GM12878 (cell line): ENCODE data around the gene MAGI2. TPM values are rescaled to one million over a fixed set of nuclear protein-coding genes. Genes with fewer than 3 reads are reported as not detected.

Experiments
- ATAC-seq: fragments of 200-7000 bp; cut with Tn5 transposase; 3 replicates; pipeline ENCODE4 v1.9.1; 2020; ENCODE audit warnings: mild to moderate bottlenecking, moderate library complexity
- BruUV-seq: library from RNA; stranded (reverse); fragments of 400-500 nt; replicated peaks from 2 replicates; lab custom pipeline; 2021; lab: Mats Ljungman, UMichigan
- CTCF ChIA-PET: fragments of 300-600 bp; sonication (Branson Sonifier 250); formaldehyde crosslinking; extraction: SDS; loops from one replicate; lab custom pipeline; 2021; ENCODE audit warnings: inconsistent platforms; lab: Yijun Ruan, JAX
- POLR2A ChIA-PET: fragments of 350-600 bp; formaldehyde crosslinking; extraction: SDS; loops from one replicate; lab custom pipeline; 2021; ENCODE audit warnings: inconsistent platforms; lab: Charles Lee
- RAD21 ChIA-PET: fragments of 300-600 bp; sonication (Branson Sonifier 250); formaldehyde crosslinking; loops from one replicate; lab custom pipeline; 2023; ENCODE audit warnings: antibody characterized with exemption; ENCODE audit not compliant: unreplicated experiment; lab: Charles Lee
- SMC1A ChIA-PET: fragments of 300-600 bp; sonication (Branson Sonifier 250); formaldehyde crosslinking; loops from one replicate; lab custom pipeline; 2023; ENCODE audit not compliant: unreplicated experiment, uncharacterized antibody; lab: Charles Lee
- DNase-seq: peaks from one replicate; pipeline ENCODE4 v3.0.0-alpha.2; 2011; ENCODE audit warnings: low read depth, low spot score
- FAIRE-seq: peaks from 3 replicates; lab custom pipeline; 2011; peaks lifted over from hg19 to GRCh38; lab: Jason Lieb, UNC
- H2AFZ ChIP-seq: 2 replicates; pipeline ENCODE4 v1.6.0; 2011; ENCODE audit warnings: low read depth, low read length, control low read depth; ENCODE audit not compliant: control insufficient read depth
- H3K27ac ChIP-seq: 2 replicates; pipeline ENCODE4 v1.5.1; 2011; ENCODE audit warnings: control low read depth; ENCODE audit not compliant: control insufficient read depth, insufficient read depth
- H3K27me3 ChIP-seq, 2 experiments: replicated peaks in 1 of 2; 2 replicates each; pipeline versions ENCODE4 v1.6.0 to v1.6.1; 2011; ENCODE audit warnings: low read length in 1 of 2; ENCODE audit not compliant: control insufficient read depth in 2 of 2, insufficient read depth in 2 of 2
- H3K36me3 ChIP-seq, 2 experiments: 2 replicates each; pipeline ENCODE4 v1.5.1; 2011; ENCODE audit warnings: low read length in 1 of 2; ENCODE audit not compliant: control insufficient read depth in 2 of 2, insufficient read depth in 2 of 2
- H3K4me1 ChIP-seq: 2 replicates; pipeline ENCODE4 v1.6.1; 2011; ENCODE audit warnings: mild to moderate bottlenecking, low read length, moderate library complexity, mixed read lengths; ENCODE audit not compliant: control insufficient read depth, insufficient read depth
- H3K4me2 ChIP-seq: 2 replicates; pipeline ENCODE4 v1.6.0; 2011; ENCODE audit warnings: control low read depth; ENCODE audit not compliant: control insufficient read depth, insufficient read depth
- H3K4me3 ChIP-seq: fragments of 200-600 bp; sonication (generic); 2 replicates; pipeline ENCODE4 v1.5.1; 2016
- H3K79me2 ChIP-seq: 2 replicates; pipeline ENCODE4 v1.6.0; 2011; ENCODE audit warnings: low read length; ENCODE audit not compliant: control insufficient read depth, insufficient read depth
- H3K9ac ChIP-seq: 2 replicates; pipeline ENCODE4 v1.8.0; 2011; ENCODE audit warnings: low read length, control low read depth, mixed read lengths; ENCODE audit not compliant: control insufficient read depth, insufficient read depth
- H3K9me3 ChIP-seq: replicated peaks from 3 replicates; pipeline ENCODE4 v1.5.1; 2011; ENCODE audit warnings: mild to moderate bottlenecking, low read length; ENCODE audit not compliant: control insufficient read depth, insufficient read depth
- H4K20me1 ChIP-seq: 2 replicates; pipeline ENCODE4 v1.6.0; 2011; ENCODE audit not compliant: control insufficient read depth, insufficient read depth
- BHLHE40 ChIP-seq, 2 experiments: fragments of 450-650 bp in 1 of 2; IDR thresholded peaks; 2 replicates each; pipeline ENCODE4 v1.6.1; 2011 to 2017; ENCODE audit warnings: low read depth in 2 of 2, borderline replicate concordance in 1 of 2, improper control_type of control experiment in 1 of 2, low read length in 1 of 2, mild to moderate bottlenecking in 1 of 2
- BMI1 ChIP-seq: fragments of 450-650 bp; IDR thresholded peaks from 2 replicates; pipeline ENCODE4 v1.6.1; 2016; ENCODE audit warnings: mild to moderate bottlenecking, moderate library complexity, borderline replicate concordance
- IKZF1 ChIP-seq: fragments of 450-650 bp; conservative IDR thresholded peaks from 2 replicates; pipeline ENCODE4 v1.6.1; 2017; ENCODE audit warnings: antibody characterized with exemption, mild to moderate bottlenecking
- IRF4 ChIP-seq: IDR thresholded peaks from 2 replicates; pipeline ENCODE4 v1.6.1; 2011; ENCODE audit warnings: low read depth, low read length
- KAT2A ChIP-seq: conservative IDR thresholded peaks from 2 replicates; pipeline ENCODE4 v1.6.1; 2011; ENCODE audit warnings: low read depth, low read length; ENCODE audit not compliant: control insufficient read depth
- MYC ChIP-seq: IDR thresholded peaks from 2 replicates; pipeline ENCODE4 v1.6.1; 2011; ENCODE audit warnings: mild to moderate bottlenecking, low read length, moderate library complexity, inconsistent platforms; ENCODE audit not compliant: insufficient read depth, insufficient replicate concordance, insufficient read length, severe bottlenecking
- PML ChIP-seq: IDR thresholded peaks from 2 replicates; pipeline ENCODE4 v1.6.1; 2012; ENCODE audit warnings: low read length, inconsistent platforms
- RBBP5 ChIP-seq: fragments of 200-600 bp; sonication (generic); conservative IDR thresholded peaks from 2 replicates; pipeline ENCODE4 v1.6.1; 2016
- SMAD1 ChIP-seq: fragments of 450-650 bp; IDR thresholded peaks from 2 replicates; pipeline ENCODE4 v1.6.1; 2018; ENCODE audit warnings: mild to moderate bottlenecking, low read depth; ENCODE audit not compliant: partially characterized antibody
- ZNF384 ChIP-seq: IDR thresholded peaks from 2 replicates; pipeline ENCODE4 v1.6.1; 2012; ENCODE audit warnings: low read depth, mild to moderate bottlenecking, low read length, improper control_type of control experiment, borderline replicate concordance
- WGBS: methylation state at CpG from one replicate; pipeline ENCODE4 v1.1.6; 2016; ENCODE audit warnings: low lambda C conversion rate; ENCODE audit not compliant: insufficient replicate concordance, insufficient coverage; ENCODE audit errors: missing lambda C conversion rate; 5-methylcytosine and 5-hydroxymethylcytosine counted together
- in situ Hi-C: fragments of 300-500 bp; cut with MboI; formaldehyde crosslinking; loops from 9 replicates; pipeline ENCODE4 v1.14.3; 2018; ENCODE audit warnings: mixed read lengths
- intact Hi-C: fragments of 100-400 bp; cut with micrococcal nuclease; formaldehyde crosslinking; loops from one replicate; pipeline ENCODE4 v1.14.2; 2022; ENCODE audit not compliant: unreplicated experiment
- polyA plus RNA-seq, 11 experiments: library from polyadenylated mRNA; depleted of rRNA in 4 of 11; unstranded in 6 of 11; stranded (reverse) in 5 of 11; fragments of >200 nt; fragmentation: Nextera tagmentation in 4 of 11; fragmentation: Illumina TruSeq in 1 of 11; extraction: Ambion mirVana in 4 of 11; extraction: Trizol in 1 of 11; gene quantifications; 1 replicate in 1 of 11; 2 replicates in 10 of 11; pipeline versions ENCODE4 v1.2.1 to v1.2.3, GENCODE V29; 2011 to 2016; ENCODE audit warnings: inconsistent platforms in 2 of 11, missing spikeins in 2 of 11, low read depth in 1 of 11
- total RNA-seq, 4 experiments: library from RNA; depleted of rRNA in 3 of 4; stranded (reverse); fragments of >200 nt in 3 of 4; fragmentation: Illumina TruSeq in 1 of 4; extraction: Trizol in 1 of 4; gene quantifications; 2 replicates each; pipeline versions ENCODE4 v1.2.1 to v1.2.3, GENCODE V29; 2013 to 2021
- TF ChIP-seq, protein P1 (sequence below): fragments of 150-350 bp; IDR thresholded peaks from 2 replicates; pipeline ENCODE4 v1.6.1; 2016; ENCODE audit warnings: low read depth, low read length
- TF ChIP-seq, protein P2 (sequence below): fragments of 450-650 bp; conservative IDR thresholded peaks from 2 replicates; pipeline ENCODE4 v1.6.1; 2017; ENCODE audit warnings: mild to moderate bottlenecking, moderate library complexity
- TF ChIP-seq, protein P3 (sequence below): fragments of 450-650 bp; IDR thresholded peaks from 2 replicates; pipeline ENCODE4 v1.6.1; 2017; ENCODE audit warnings: mild to moderate bottlenecking, moderate library complexity

Gene MAGI2
- total and polyA plus RNA-seq, 10 of the 15 experiments (the other 5 are each of a cell fraction or from before 2014, with no cell fraction given), result 0.01 to 0.31 (median 0.05) TPM; not detected in 2

DNA sequence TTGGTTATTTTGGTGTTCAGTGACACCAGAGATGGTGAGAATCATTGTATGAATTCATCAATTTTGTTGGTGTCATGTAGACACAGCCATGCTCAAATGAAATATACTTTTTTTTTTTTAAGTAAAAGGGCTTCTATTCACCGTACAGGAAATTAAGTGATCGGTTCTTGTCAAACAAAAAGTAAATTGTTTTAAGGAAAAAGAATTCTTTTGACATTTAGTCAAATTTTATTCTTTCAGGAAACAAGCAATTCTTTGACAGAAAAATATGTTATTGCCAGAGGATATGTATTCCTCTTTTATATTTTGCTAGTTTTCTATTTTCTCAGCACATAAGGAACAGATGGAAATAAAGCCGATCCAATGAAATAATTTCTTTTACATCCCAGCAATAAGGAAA lies 551.9 kb downstream of the MAGI2 start:
- no TSS peak for BruUV-seq
- H3K4me3 ChIP-seq, result no peak overlapping the region
- ChIA-PET RAD21 (no interaction called here), SMC1A (no interaction called here), CTCF (no interaction called here), POLR2A (no interaction called here)
- H3K36me3 ChIP-seq, result no peaks in the 10 kb centered on the region
- no peak overlapping the region for H3K9ac ChIP-seq
- H2AFZ ChIP-seq, result no peak overlapping the region
- DNase-seq (no peak), FAIRE-seq (no peak), ATAC-seq (no peak)
- intact Hi-C loops (no loop called here), in situ Hi-C loops (no loop called here)
- H4K20me1 ChIP-seq, result no peaks in the 10 kb centered on the region
- H3K4me1 ChIP-seq, result no peaks in the 10 kb centered on the region
- H3K9me3 ChIP-seq, result no peaks in the 10 kb centered on the region
- H3K27ac ChIP-seq, result no peak overlapping the region
- no peaks in the 10 kb centered on the region for H3K27me3 ChIP-seq
- no peak overlapping the region for H3K4me2 ChIP-seq
- H3K79me2 ChIP-seq, result no peaks in the 10 kb centered on the region
- TF ChIP-seq BHLHE40 (IDR thresholded peaks at IDR 0.05; ENCODE audit: borderline replicate concordance in 1 of 2, low read depth in 2 of 2, low read length in 1 of 2) (no peak), BMI1 (no peak), PML (no peak), ZNF384 (no peak), IKZF1 (no peak), SMAD1 (no peak), MYC (no peak), RBBP5 (no peak), IRF4 (no peak), KAT2A (no peak)
- TF ChIP-seq, protein P1, sequence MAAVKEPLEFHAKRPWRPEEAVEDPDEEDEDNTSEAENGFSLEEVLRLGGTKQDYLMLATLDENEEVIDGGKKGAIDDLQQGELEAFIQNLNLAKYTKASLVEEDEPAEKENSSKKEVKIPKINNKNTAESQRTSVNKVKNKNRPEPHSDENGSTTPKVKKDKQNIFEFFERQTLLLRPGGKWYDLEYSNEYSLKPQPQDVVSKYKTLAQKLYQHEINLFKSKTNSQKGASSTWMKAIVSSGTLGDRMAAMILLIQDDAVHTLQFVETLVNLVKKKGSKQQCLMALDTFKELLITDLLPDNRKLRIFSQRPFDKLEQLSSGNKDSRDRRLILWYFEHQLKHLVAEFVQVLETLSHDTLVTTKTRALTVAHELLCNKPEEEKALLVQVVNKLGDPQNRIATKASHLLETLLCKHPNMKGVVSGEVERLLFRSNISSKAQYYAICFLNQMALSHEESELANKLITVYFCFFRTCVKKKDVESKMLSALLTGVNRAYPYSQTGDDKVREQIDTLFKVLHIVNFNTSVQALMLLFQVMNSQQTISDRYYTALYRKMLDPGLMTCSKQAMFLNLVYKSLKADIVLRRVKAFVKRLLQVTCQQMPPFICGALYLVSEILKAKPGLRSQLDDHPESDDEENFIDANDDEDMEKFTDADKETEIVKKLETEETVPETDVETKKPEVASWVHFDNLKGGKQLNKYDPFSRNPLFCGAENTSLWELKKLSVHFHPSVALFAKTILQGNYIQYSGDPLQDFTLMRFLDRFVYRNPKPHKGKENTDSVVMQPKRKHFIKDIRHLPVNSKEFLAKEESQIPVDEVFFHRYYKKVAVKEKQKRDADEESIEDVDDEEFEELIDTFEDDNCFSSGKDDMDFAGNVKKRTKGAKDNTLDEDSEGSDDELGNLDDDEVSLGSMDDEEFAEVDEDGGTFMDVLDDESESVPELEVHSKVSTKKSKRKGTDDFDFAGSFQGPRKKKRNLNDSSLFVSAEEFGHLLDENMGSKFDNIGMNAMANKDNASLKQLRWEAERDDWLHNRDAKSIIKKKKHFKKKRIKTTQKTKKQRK, result no peak
- TF ChIP-seq, protein P2, sequence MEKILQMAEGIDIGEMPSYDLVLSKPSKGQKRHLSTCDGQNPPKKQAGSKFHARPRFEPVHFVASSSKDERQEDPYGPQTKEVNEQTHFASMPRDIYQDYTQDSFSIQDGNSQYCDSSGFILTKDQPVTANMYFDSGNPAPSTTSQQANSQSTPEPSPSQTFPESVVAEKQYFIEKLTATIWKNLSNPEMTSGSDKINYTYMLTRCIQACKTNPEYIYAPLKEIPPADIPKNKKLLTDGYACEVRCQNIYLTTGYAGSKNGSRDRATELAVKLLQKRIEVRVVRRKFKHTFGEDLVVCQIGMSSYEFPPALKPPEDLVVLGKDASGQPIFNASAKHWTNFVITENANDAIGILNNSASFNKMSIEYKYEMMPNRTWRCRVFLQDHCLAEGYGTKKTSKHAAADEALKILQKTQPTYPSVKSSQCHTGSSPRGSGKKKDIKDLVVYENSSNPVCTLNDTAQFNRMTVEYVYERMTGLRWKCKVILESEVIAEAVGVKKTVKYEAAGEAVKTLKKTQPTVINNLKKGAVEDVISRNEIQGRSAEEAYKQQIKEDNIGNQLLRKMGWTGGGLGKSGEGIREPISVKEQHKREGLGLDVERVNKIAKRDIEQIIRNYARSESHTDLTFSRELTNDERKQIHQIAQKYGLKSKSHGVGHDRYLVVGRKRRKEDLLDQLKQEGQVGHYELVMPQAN, result no peak
- TF ChIP-seq, protein P3, sequence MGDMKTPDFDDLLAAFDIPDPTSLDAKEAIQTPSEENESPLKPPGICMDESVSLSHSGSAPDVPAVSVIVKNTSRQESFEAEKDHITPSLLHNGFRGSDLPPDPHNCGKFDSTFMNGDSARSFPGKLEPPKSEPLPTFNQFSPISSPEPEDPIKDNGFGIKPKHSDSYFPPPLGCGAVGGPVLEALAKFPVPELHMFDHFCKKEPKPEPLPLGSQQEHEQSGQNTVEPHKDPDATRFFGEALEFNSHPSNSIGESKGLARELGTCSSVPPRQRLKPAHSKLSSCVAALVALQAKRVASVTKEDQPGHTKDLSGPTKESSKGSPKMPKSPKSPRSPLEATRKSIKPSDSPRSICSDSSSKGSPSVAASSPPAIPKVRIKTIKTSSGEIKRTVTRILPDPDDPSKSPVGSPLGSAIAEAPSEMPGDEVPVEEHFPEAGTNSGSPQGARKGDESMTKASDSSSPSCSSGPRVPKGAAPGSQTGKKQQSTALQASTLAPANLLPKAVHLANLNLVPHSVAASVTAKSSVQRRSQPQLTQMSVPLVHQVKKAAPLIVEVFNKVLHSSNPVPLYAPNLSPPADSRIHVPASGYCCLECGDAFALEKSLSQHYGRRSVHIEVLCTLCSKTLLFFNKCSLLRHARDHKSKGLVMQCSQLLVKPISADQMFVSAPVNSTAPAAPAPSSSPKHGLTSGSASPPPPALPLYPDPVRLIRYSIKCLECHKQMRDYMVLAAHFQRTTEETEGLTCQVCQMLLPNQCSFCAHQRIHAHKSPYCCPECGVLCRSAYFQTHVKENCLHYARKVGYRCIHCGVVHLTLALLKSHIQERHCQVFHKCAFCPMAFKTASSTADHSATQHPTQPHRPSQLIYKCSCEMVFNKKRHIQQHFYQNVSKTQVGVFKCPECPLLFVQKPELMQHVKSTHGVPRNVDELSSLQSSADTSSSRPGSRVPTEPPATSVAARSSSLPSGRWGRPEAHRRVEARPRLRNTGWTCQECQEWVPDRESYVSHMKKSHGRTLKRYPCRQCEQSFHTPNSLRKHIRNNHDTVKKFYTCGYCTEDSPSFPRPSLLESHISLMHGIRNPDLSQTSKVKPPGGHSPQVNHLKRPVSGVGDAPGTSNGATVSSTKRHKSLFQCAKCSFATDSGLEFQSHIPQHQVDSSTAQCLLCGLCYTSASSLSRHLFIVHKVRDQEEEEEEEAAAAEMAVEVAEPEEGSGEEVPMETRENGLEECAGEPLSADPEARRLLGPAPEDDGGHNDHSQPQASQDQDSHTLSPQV, result no peak
- WGBS, result 70% methylated on average over 3 of the region's 3 CpGs
